Aortic smooth muscle cell (primary cell): Measurements from ENCODE around the gene ZC3H4. TPM values are rescaled to one million over a fixed set of nuclear protein-coding genes. Genes with fewer than 3 reads are reported as not detected.

Experiments
- total RNA-seq: library from RNA; depleted of rRNA; stranded (reverse); fragments of >200 nt; gene quantifications from 2 replicates; pipeline ENCODE4 v1.2.3, GENCODE V29; 2014

ZC3H4 gene
- 13.1 and 13.8 TPM in 2 replicates for total RNA-seq

GRCh38 chr19:47112997-47113849, at the start of gene ZC3H4:
Gene ZC3H4, minus strand, starts transcription at chr19:47113776. Its CDS starts 1,192 bp downstream, at chr19:47112584.

GRCh38 chr19:47130589-47131227, 17.1 kb upstream of the ZC3H4 start, which contains the start of gene SAE1:
Gene SAE1, plus strand, starts transcription at chr19:47130835. Its CDS starts 96 bp downstream, at chr19:47130931.

GRCh38 chr19:47019431-47020041, 94.0 kb downstream of the ZC3H4 start, which contains the start of gene NPAS1:
Gene NPAS1, plus strand, starts transcription at chr19:47019837. Its CDS starts 1,211 bp downstream, at chr19:47021048.

Other genes with a start within 250 kb of the ZC3H4 start
- 0.12 and 0.13 TPM in 2 replicates for gene NPAS1, start 93.9 kb downstream of the ZC3H4 start, total RNA-seq
- gene TMEM160, start 65.2 kb downstream of the ZC3H4 start, total RNA-seq: 25.4 and 25.8 TPM in 2 replicates
- gene SAE1, start 17.1 kb upstream of the ZC3H4 start, total RNA-seq: 155 and 177 TPM in 2 replicates
- 6.3 and 8.5 TPM in 2 replicates for gene BBC3, start 117.4 kb upstream of the ZC3H4 start, total RNA-seq
- gene CCDC9, start 142.7 kb upstream of the ZC3H4 start, total RNA-seq: 11.0 and 11.2 TPM in 2 replicates
- gene INAFM1, start 161.1 kb upstream of the ZC3H4 start, total RNA-seq: 1.5 and 1.7 TPM in 2 replicates
- under 0.01 and 0.62 TPM in 2 replicates for gene C5AR1, start 196.1 kb upstream of the ZC3H4 start, total RNA-seq
- 0.53 and 1.1 TPM in 2 replicates for gene C5AR2, start 218.4 kb upstream of the ZC3H4 start, total RNA-seq
- 5.4 and 7.0 TPM in 2 replicates for gene DHX34, start 235.5 kb upstream of the ZC3H4 start, total RNA-seq